Activated B cell treated with CpG ODN at 0.5 μM for 24 hours (primary cell): ENCODE results near the gene NARF. TPM values are rescaled to one million over a fixed set of nuclear protein-coding genes. Genes with fewer than 3 reads are reported as not detected.

Experiments
- ATAC-seq: fragments of 200-7000 bp; cut with Tn5 transposase; one replicate; pipeline ENCODE4 v1.10.0; 2021; ENCODE audit warnings: low read depth, mild to moderate bottlenecking, moderate library complexity
- CTCF ChIA-PET: fragments of 350-600 bp; sonication (Branson Sonifier 250); formaldehyde crosslinking; loops from one replicate; lab custom pipeline; 2021; ENCODE audit warnings: antibody characterized with exemption; lab: Charles Lee
- POLR2A ChIA-PET: fragments of 350-600 bp; sonication (Branson Sonifier 250); formaldehyde crosslinking; loops from one replicate; lab custom pipeline; 2021; ENCODE audit warnings: antibody characterized with exemption; lab: Charles Lee
- DNase-seq: peaks from one replicate; pipeline ENCODE4 v3.0.0; 2022
- H3K27ac Mint-ChIP-seq: one replicate; pipeline ENCODE4 v1.8.0; 2020; ENCODE audit warnings: mixed read lengths
- H3K27me3 Mint-ChIP-seq: one replicate; pipeline ENCODE4 v1.8.0; 2021; ENCODE audit warnings: mixed read lengths
- H3K36me3 Mint-ChIP-seq: one replicate; pipeline ENCODE4 v1.8.0; 2021; ENCODE audit warnings: low read depth, mixed read lengths
- H3K4me1 Mint-ChIP-seq: one replicate; pipeline ENCODE4 v1.8.0; 2021; ENCODE audit warnings: mixed read lengths
- H3K4me3 Mint-ChIP-seq: one replicate; pipeline ENCODE4 v1.8.0; 2020; ENCODE audit warnings: mild to moderate bottlenecking, mixed read lengths
- H3K9me3 Mint-ChIP-seq: one replicate; pipeline ENCODE4 v1.8.0; 2020; ENCODE audit warnings: mixed read lengths
- intact Hi-C: fragments of 100-400 bp; cut with micrococcal nuclease; formaldehyde crosslinking; loops from one replicate; pipeline ENCODE4 v1.15.1; 2024
- total RNA-seq: library from RNA; stranded (reverse); gene quantifications from 2 replicates; pipeline ENCODE4 v1.2.3, GENCODE V29; 2022
- TF ChIP-seq, protein P1 (sequence below): fragments of 200-600 bp; IDR thresholded peaks from one replicate; pipeline ENCODE4 v1.8.0; 2022; ENCODE audit warnings: antibody characterized with exemption, mild to moderate bottlenecking

Gene NARF
- total RNA-seq, 1 donor from 2014 or later, result 81.9 TPM

DNA sequence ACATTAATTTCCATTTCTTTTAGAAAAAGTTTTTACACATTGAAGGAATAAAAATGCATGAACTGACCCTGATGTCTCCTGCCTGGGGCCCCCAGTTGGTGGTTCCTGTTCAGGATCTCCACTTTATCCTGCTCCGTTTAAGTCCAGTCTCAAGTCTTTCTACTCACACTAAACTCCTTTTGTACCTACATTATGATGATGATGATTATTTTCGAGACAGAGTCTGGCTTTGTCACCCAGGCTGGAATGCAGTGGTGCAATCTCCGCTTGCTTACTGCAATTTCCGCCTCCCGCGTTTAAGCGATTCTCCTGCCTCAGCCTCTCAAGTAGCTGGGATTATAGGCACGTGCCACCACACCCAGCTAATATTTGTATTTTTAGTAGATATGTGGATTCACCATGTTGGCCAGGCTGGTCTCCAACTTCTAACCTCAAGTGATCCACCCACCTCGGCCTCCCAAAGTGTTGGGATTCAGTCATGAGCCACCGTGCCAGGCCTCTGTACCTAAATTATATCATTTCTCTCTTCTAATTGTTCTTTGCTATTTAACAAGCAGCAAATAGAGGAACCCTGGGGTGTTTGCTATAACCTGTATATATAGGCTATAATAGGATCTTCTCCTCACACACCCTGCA lies 58.8 kb downstream of the NARF start:
- Mint-ChIP-seq H3K9me3 (no peaks in the 10 kb centered on the region), H3K4me1 (peaks cover 14% of the 10 kb centered on the region), H3K27ac (no peak overlapping the region), H3K4me3 (no peak overlapping the region), H3K27me3 (no peaks in the 10 kb centered on the region), H3K36me3 (peaks cover 6% of the 10 kb centered on the region)
- intact Hi-C loops, result loop anchor here (5.0 kb wide), 1 partner anchor 35 kb away; no protein-coding TSS in a partner anchor
- ATAC-seq, result no peak
- ChIA-PET CTCF (no interaction called here), POLR2A (no interaction called here)
- no peak for DNase-seq
- TF ChIP-seq, protein P1, sequence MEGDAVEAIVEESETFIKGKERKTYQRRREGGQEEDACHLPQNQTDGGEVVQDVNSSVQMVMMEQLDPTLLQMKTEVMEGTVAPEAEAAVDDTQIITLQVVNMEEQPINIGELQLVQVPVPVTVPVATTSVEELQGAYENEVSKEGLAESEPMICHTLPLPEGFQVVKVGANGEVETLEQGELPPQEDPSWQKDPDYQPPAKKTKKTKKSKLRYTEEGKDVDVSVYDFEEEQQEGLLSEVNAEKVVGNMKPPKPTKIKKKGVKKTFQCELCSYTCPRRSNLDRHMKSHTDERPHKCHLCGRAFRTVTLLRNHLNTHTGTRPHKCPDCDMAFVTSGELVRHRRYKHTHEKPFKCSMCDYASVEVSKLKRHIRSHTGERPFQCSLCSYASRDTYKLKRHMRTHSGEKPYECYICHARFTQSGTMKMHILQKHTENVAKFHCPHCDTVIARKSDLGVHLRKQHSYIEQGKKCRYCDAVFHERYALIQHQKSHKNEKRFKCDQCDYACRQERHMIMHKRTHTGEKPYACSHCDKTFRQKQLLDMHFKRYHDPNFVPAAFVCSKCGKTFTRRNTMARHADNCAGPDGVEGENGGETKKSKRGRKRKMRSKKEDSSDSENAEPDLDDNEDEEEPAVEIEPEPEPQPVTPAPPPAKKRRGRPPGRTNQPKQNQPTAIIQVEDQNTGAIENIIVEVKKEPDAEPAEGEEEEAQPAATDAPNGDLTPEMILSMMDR, result no peak

DNA sequence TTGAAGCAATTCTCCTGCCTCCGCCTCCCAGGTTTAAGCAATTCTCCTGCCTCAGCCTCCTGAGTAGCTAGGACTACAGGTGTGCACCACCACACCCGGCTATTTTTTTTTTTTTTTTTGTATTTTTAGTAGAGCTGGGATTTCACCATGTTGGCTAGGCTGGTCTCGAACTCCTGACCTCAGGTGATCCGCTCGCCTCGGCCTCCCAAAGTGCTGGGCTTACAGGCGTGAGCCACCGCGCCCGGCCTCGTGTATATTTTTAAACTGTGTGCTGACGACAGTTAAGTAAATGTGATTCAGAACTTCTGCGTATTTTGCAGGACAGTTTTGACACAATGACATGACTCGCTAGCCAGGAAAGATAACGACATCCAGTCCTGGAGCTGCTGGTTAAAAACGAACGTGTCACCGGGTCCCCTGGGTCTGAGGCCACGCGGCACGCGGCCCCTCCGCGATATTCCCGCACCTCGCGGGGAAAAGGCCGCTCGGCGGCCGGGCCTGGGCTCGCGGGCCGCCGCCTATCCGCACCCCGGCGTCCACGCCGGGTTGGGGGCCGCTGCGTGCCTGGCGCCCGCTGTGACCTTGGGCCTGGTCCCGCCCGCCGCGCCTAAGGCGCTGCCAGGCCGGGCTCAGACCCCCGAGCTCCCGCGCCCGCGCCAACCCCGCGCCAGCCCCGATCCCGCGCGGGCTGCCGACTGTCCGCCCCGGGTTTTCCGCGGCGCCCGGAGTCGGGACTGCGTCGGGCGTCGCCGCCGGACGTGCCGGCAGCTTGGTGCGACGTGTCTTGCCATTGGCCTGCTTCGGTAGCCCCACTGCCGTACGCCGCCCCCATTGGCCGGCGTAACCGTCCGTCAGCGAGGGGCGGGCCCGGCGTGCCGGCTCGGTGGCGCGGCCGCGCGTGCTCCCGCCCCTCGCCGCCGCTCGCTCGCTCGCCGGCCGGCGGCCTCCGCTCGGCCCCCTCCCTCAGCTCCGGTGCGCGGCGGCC lies 60.6 kb downstream of the NARF start, which contains the start of gene FOXK2:
Gene FOXK2, plus strand, starts transcription at position 907 of the 985 bp plus-strand sequence. CDS start 157 bp downstream, outside the sequence.
- Mint-ChIP-seq H3K27me3 (no peaks in the 10 kb centered on the region), H3K27ac (peak within 1 kb of the TSS; percentile 89), H3K36me3 (peaks cover 7% of the 10 kb centered on the region), H3K4me3 (peak within 1 kb of the TSS; percentile 86), H3K9me3 (no peaks in the 10 kb centered on the region), H3K4me1 (peaks cover 25% of the 10 kb centered on the region)
- ATAC-seq (peak; percentile 96), DNase-seq (peak; percentile 99)
- CTCF ChIA-PET, result interaction anchor here (1.1 to 1.6 kb wide), 2 partner anchors 13 to 25 kb away, joined by 3 read pairs; no protein-coding TSS in a partner anchor
- intact Hi-C loops, result loop anchor here (1.0 to 5.0 kb wide), 4 partner anchors 25 to 70 kb away; partner anchors contain the start of gene NARF
- POLR2A ChIA-PET, result interaction anchor here (0.6 to 2.8 kb wide), 16 partner anchors 8 to 346 kb away, joined by 3 to 43 read pairs (median 4); partner anchors contain the start of genes NARF and OGFOD3
- TF ChIP-seq, protein P1, result no peak

DNA sequence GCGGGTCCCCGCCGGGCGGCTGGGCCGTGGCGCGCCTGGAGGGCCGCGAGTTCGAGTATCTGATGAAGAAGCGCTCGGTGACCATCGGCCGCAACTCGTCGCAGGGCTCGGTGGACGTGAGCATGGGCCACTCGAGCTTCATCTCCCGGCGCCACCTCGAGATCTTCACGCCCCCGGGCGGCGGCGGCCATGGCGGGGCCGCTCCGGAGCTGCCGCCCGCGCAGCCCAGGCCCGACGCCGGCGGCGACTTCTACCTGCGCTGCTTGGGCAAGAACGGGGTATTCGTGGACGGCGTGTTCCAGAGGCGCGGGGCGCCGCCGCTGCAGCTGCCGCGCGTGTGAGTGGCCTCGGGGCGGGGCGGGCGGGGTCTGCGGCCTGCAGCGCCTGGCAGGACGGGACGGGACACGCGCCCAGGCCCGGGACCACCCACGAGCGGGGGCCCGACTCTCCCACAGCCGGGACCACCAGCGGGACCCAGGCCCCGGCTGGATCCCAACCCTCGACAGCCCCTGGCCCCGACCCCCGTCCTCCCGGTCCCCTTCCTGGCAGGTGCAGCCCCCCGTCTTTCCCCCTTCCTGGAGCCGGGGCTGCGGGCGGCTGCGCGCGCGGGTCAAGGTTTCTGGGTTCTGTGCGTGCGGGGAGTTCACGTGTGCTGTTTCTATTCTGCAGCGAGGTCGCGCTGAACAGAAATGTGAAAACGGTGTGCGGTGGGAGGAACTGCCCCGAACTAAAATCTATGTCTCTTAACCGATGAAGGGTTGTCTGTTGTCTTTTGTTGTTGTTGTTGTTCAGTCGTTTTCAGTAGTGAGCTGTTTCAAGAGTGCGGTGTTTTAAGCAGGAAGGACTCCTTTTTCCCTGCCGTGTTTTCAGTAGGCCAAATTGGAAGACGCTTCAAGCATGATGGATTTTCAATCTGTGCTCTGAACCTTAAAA lies 61.7 kb downstream of the NARF start:
- peak; percentile 55 for DNase-seq
- peak overlapping the region; percentile 89 for H3K27ac Mint-ChIP-seq
- peak overlapping the region; percentile 86 for H3K4me3 Mint-ChIP-seq
- CTCF ChIA-PET, result interaction anchor here (1.1 to 1.6 kb wide), 2 partner anchors 14 to 26 kb away, joined by 3 read pairs; no protein-coding TSS in a partner anchor
- TF ChIP-seq, protein P1, result no peak
- H3K9me3 Mint-ChIP-seq, result no peaks in the 10 kb centered on the region
- H3K4me1 Mint-ChIP-seq, result peaks cover 32% of the 10 kb centered on the region
- peak; percentile 11 for ATAC-seq
- intact Hi-C loops, result loop anchor here (1.0 to 5.0 kb wide), 4 partner anchors 26 to 71 kb away; partner anchors contain the start of gene NARF
- no peaks in the 10 kb centered on the region for H3K27me3 Mint-ChIP-seq
- POLR2A ChIA-PET, result interaction anchor here (0.6 to 2.8 kb wide), 14 partner anchors 9 to 418 kb away, joined by 3 to 43 read pairs (median 4); partner anchors contain the start of gene NARF
- peaks cover 7% of the 10 kb centered on the region for H3K36me3 Mint-ChIP-seq

DNA sequence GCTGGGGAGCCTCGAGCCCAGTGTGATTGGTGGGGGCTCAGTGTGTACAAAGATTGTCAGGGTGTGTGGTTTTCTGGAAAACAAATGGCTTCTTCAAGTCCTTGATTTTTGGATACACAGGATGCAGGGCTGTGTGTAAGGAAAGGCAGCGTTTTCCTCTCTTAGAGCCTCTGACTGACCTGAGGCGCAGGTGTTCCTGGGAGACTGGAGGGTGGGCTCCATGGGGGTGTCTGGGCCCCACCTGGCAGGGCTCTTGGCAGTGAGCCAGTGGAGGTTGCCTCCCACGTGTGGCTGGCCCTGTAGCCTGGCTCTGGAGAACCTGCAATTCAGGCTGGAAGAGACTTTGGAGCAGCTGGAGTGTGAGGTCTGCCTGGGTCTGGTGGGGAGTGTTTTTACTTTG lies 66.0 kb downstream of the NARF start:
- no peak for ATAC-seq
- intact Hi-C loops, result no loop called here

More for the DNA sequence above, 66.0 kb downstream of the NARF start:
- Mint-ChIP-seq H3K27ac (no peak overlapping the region), H3K36me3 (peaks cover 10% of the 10 kb centered on the region), H3K4me1 (peaks cover 57% of the 10 kb centered on the region), H3K9me3 (no peaks in the 10 kb centered on the region), H3K4me3 (no peak overlapping the region), H3K27me3 (no peaks in the 10 kb centered on the region)
- ChIA-PET POLR2A (no interaction called here), CTCF (no interaction called here)
- DNase-seq, result no peak
- TF ChIP-seq, protein P1, result no peak
